HEK293T (cell line): ENCODE measurements around the gene LMNTD1.

ENCODE experiments used
- CTCF ChIA-PET: fragments of 350-600 bp; formaldehyde crosslinking; extraction: SDS; loops from one replicate; lab custom pipeline; 2021; ENCODE audit warnings: antibody characterized with exemption, inconsistent platforms; lab: Yijun Ruan, JAX
- POLR2A ChIA-PET: fragments of 350-600 bp; formaldehyde crosslinking; extraction: SDS; loops from one replicate; lab custom pipeline; 2020; ENCODE audit warnings: antibody characterized with exemption, inconsistent platforms; lab: Yijun Ruan, JAX
- DNase-seq: peaks from one replicate; pipeline ENCODE4 v3.0.0; 2012; ENCODE audit warnings: mixed read lengths; ENCODE audit errors: extremely low spot score
- ARNT ChIP-seq: fragments of 450-650 bp; IDR thresholded peaks from 2 replicates; pipeline ENCODE4 v1.6.1; 2017; ENCODE audit warnings: mild to moderate bottlenecking
- BHLHE40 ChIP-seq: fragments of 450-650 bp; IDR thresholded peaks from 2 replicates; pipeline ENCODE4 v1.6.1; 2016; ENCODE audit warnings: mild to moderate bottlenecking, moderate library complexity, borderline replicate concordance
- CTBP1 ChIP-seq: fragments of 450-650 bp; IDR thresholded peaks from 2 replicates; pipeline ENCODE4 v1.6.1; 2016; ENCODE audit warnings: borderline replicate concordance
- ELF4 ChIP-seq: fragments of 450-650 bp; IDR thresholded peaks from 2 replicates; pipeline ENCODE4 v1.6.1; 2017; ENCODE audit warnings: antibody characterized with exemption
- FOXA1 ChIP-seq: fragments of 450-650 bp; IDR thresholded peaks from 2 replicates; pipeline ENCODE4 v1.6.1; 2016; ENCODE audit warnings: mild to moderate bottlenecking
- FOXK2 ChIP-seq: fragments of 450-650 bp; IDR thresholded peaks from 2 replicates; pipeline ENCODE4 v1.6.1; 2016; ENCODE audit warnings: mild to moderate bottlenecking
- FOXM1 ChIP-seq: fragments of 450-650 bp; IDR thresholded peaks from 2 replicates; pipeline ENCODE4 v1.6.1; 2017; ENCODE audit warnings: mild to moderate bottlenecking, borderline replicate concordance
- HDGF ChIP-seq: fragments of 450-650 bp; IDR thresholded peaks from 2 replicates; pipeline ENCODE4 v1.6.1; 2017; ENCODE audit warnings: antibody characterized with exemption, borderline replicate concordance
- L3MBTL2 ChIP-seq: fragments of 450-650 bp; conservative IDR thresholded peaks from 2 replicates; pipeline ENCODE4 v1.6.1; 2016; ENCODE audit warnings: mild to moderate bottlenecking
- LEF1 ChIP-seq: fragments of 450-650 bp; IDR thresholded peaks from 2 replicates; pipeline ENCODE4 v1.6.1; 2017; ENCODE audit warnings: mild to moderate bottlenecking, borderline replicate concordance
- NFRKB ChIP-seq: fragments of 450-650 bp; IDR thresholded peaks from 2 replicates; pipeline ENCODE4 v1.6.1; 2016; ENCODE audit warnings: mild to moderate bottlenecking, moderate library complexity
- PKNOX1 ChIP-seq: fragments of 450-650 bp; IDR thresholded peaks from 2 replicates; pipeline ENCODE4 v1.6.1; 2016
- SP1 ChIP-seq: fragments of 450-650 bp; IDR thresholded peaks from 2 replicates; pipeline ENCODE4 v1.6.1; 2017
- SUZ12 ChIP-seq: fragments of 450-650 bp; IDR thresholded peaks from 2 replicates; pipeline ENCODE4 v1.6.1; 2016; ENCODE audit warnings: mild to moderate bottlenecking
- TARDBP ChIP-seq: fragments of 450-650 bp; IDR thresholded peaks from 2 replicates; pipeline ENCODE4 v1.6.1; 2016
- ZNF384 ChIP-seq: fragments of 450-650 bp; IDR thresholded peaks from 2 replicates; pipeline ENCODE4 v1.6.1; 2016

Gene LMNTD1

GRCh38 chr12:25578411-25579143, 25.5 kb upstream of the LMNTD1 start:
- POLR2A ChIA-PET: no interaction called here
- TF ChIP-seq L3MBTL2 (no peak), BHLHE40 (no peak), ZNF384 (no peak), ARNT (no peak), NFRKB (no peak), SP1 (no peak), FOXA1 (no peak)
- DNase-seq: no peak
- CTCF ChIA-PET: no interaction called here

GRCh38 chr12:25574761-25575160, 21.7 kb upstream of the LMNTD1 start:
- DNase-seq: no peak
- CTCF ChIA-PET: no interaction called here
- TF ChIP-seq SUZ12 (no peak), SP1 (no peak), FOXA1 (no peak), FOXM1 (no peak), TARDBP (no peak), BHLHE40 (no peak), L3MBTL2 (no peak), FOXK2 (no peak), ARNT (no peak), ZNF384 (no peak), ELF4 (no peak), HDGF (no peak), PKNOX1 (no peak), NFRKB (no peak), LEF1 (no peak), CTBP1 (no peak)
- POLR2A ChIA-PET: no interaction called here

- no peak for TF ChIP-seq HDGF
- no peak for TF ChIP-seq LEF1
- no peak for TF ChIP-seq TARDBP
- no peak for TF ChIP-seq SUZ12
- no peak for TF ChIP-seq ZNF384
- TF ChIP-seq PKNOX1: no peak
- no peak for TF ChIP-seq FOXK2
- TF ChIP-seq FOXM1: no peak
- TF ChIP-seq L3MBTL2: no peak
- no peak for TF ChIP-seq CTBP1
- TF ChIP-seq ELF4: no peak
- TF ChIP-seq ARNT: no peak
- no peak for TF ChIP-seq SP1
- no peak for TF ChIP-seq FOXA1
- ChIA-PET CTCF (interaction anchor here (0.7 kb wide), 1 partner anchor 96 kb away, joined by 3 read pairs; no protein-coding TSS in a partner anchor), POLR2A (no interaction called here)
- no peak for DNase-seq
Observed at GRCh38 chr12:25573346-25573745, 20.3 kb upstream of the LMNTD1 start.

GRCh38 chr12:25570418-25570817, 17.3 kb upstream of the LMNTD1 start:
- no peak for DNase-seq
- no peak for TF ChIP-seq LEF1
- POLR2A ChIA-PET: no interaction called here
- CTCF ChIA-PET: no interaction called here

GRCh38 chr12:25566202-25566949, 13.3 kb upstream of the LMNTD1 start:
- TF ChIP-seq FOXK2 (no peak), NFRKB (no peak), LEF1 (no peak), L3MBTL2 (no peak), SUZ12 (no peak), PKNOX1 (no peak), TARDBP (no peak), SP1 (no peak), FOXA1 (no peak), HDGF (no peak), ZNF384 (no peak), FOXM1 (no peak), BHLHE40 (no peak), CTBP1 (no peak)
- no peak for DNase-seq
- ChIA-PET POLR2A (no interaction called here), CTCF (no interaction called here)

GRCh38 chr12:25558586-25558985, 5.5 kb upstream of the LMNTD1 start:
- CTCF ChIA-PET: no interaction called here
- POLR2A ChIA-PET: no interaction called here
- DNase-seq: no peak
- TF ChIP-seq BHLHE40: no peak
- TF ChIP-seq LEF1: no peak
- no peak for TF ChIP-seq HDGF
- TF ChIP-seq SP1: no peak
- TF ChIP-seq FOXK2: no peak
- no peak for TF ChIP-seq ARNT
- no peak for TF ChIP-seq CTBP1
- no peak for TF ChIP-seq TARDBP
- no peak for TF ChIP-seq ELF4
- TF ChIP-seq FOXM1: no peak
- no peak for TF ChIP-seq SUZ12
- TF ChIP-seq ZNF384: no peak
- TF ChIP-seq NFRKB: no peak
- TF ChIP-seq FOXA1: no peak
- no peak for TF ChIP-seq PKNOX1
- TF ChIP-seq L3MBTL2: no peak
